Fibroblast of skin of left quadriceps (primary cell): ENCODE measurements around the gene CHCHD6.

Experiments used
- DNase-seq, 2 experiments: peaks; one replicate each; pipeline ENCODE4 v3.0.0-alpha.2; 2013; ENCODE audit warnings: low read depth in 2 of 2

The CHCHD6 gene

GRCh38 chr3:127006781-127007436, 302.9 kb downstream of the CHCHD6 start:
- DNase-seq: no peak

GRCh38 chr3:127008236-127008635, 304.2 kb downstream of the CHCHD6 start:
- no peak for DNase-seq

- DNase-seq: no peak
Measured at GRCh38 chr3:127009531-127009930, 305.5 kb downstream of the CHCHD6 start.
